Activated T-helper 9 cell treated with anti-CD3 and anti-CD28 coated beads, Interleukin-2, amount 50 U/mL, for 16 hours (primary cell): Measurements from ENCODE around the gene PNLIP.

Experiments
- DNase-seq: peaks from one replicate; pipeline ENCODE4 v3.0.0-alpha.2; 2020; ENCODE audit warnings: low read depth

The PNLIP gene

DNA sequence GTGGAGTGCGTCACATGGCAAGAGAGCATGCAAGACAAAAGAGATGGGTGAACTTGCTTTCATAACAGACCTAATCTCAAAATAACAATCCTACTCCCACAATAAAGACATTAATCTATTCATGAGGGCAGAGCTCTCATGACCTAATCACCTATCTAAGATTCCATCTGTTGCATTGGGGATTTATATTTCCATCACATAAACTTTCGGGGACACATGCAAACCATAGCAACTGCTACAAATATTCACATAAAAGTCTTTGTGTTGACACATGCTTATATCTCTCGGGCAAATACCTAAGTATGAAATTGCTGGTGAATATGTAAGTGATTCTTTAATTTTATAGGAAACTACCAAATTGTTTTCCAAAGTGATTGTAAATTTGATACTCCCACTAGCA lies 29.1 kb downstream of the PNLIP start:
- no peak for DNase-seq

DNA sequence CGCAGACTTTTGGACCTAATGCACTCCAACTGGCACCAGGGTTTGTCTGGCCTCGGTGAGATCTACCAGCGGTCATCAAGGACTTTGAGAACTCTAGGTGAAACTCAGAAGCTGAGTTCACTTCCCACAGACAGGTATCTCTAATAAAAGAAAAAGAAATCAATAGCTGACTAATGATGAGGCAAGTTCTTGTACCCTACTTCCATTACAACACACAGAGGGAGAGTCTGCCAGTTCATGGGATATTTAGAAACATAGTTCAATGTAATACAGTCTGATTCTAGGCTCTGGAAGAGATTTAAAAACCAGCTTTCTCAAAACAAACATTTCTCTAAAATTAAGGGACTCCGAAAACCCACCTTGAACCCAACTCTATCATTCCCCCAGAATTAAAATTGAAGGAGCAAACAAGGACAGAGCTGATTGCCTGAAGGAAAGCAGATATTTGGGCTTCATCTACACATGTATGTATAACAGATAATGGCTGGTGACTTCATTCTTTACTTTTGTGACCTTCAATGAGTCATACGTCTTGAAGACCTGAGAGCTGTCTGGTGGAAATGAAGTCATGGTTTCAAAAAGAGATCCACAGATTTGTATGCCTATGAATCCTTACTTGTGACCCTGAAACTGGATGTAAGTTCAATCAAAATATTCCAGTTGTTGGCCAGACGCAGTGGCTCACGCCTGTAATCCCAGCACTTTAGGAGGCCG lies 42.3 kb downstream of the PNLIP start:
- no peak for DNase-seq

DNA sequence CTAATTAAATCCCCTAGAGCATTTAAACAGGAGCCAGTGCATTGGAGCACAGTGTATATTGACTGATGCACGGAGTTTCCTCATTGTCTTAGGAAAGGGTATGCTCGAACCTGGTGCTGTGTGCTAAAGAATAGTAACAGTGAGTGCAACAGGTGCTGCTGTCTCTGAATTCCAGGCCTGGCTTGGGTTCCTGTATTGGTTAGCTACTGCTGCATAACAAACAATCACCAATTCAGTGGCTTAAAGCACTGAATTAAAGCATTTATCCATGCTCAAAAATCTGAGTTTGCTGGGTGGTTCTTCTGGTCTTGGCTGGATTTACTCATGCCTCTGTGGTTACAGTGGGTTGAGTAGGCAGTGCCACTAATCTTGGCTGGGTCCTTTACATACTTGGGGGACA lies 43.3 kb downstream of the PNLIP start:
- DNase-seq = no peak

DNA sequence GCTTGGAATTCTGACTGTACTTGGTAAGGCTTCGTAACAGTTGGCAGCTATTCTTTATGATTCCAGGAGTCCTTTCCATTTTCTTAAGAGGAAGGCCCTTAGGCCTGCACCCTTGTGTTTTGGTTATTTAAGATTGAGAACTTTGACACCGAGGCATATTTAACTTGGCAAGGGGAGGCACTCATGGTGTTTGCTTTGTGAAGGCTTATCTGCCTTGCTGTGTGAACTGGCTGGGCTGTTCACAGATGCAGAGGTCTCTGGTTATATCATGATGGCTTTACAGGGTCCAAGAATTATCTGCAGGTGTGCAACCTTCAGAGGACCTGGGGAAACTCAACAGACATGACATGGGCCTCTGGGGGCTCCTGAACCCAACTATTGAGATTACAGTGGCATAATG lies 44.2 kb downstream of the PNLIP start:
- no peak for DNase-seq

DNA sequence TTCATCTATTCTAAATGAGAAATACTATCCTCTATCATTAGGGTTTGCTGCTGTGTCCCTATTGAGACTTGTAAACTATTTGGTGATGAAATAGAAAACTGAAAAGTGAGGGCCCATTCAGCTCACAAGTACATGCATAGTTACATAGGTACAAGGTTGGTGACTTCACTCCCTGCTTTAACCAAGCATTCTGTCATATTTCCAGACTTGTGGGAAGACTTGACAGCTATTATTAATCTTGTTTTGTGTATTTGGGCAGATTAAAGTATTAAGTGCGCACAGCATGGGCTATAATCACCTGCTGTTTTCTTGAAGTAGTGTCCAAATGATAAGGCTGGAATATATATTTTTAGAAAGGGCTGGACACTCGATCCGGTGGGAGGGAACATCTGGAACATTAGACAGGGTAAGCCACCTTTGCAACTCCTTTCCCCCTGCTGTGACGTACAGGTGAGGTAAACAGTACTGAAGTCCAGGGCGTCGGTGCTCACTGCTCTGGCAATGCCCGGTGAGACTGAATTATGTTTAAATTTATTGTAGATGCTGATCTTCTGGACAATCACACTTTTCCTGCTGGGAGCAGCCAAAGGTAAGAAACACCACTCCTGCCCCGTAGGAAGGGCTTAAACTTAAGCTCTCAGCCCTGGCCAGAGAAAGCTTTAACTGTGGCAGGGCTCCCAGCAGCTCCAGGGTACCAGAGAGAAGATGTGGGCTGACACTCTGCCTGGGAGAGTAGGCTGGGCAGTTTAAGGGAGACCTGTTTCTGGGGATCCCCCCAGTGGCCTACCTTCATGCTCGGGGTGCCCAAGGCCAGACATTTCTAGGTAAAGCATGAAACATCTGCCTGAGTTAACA lies 45.1 kb downstream of the PNLIP start, which contains the start of gene PNLIPRP1:
TSS of gene PNLIPRP1 (plus strand) at position 370 of the 855 bp plus-strand sequence. CDS start at position 541, 171 bp downstream.
- DNase-seq = no peak

DNA sequence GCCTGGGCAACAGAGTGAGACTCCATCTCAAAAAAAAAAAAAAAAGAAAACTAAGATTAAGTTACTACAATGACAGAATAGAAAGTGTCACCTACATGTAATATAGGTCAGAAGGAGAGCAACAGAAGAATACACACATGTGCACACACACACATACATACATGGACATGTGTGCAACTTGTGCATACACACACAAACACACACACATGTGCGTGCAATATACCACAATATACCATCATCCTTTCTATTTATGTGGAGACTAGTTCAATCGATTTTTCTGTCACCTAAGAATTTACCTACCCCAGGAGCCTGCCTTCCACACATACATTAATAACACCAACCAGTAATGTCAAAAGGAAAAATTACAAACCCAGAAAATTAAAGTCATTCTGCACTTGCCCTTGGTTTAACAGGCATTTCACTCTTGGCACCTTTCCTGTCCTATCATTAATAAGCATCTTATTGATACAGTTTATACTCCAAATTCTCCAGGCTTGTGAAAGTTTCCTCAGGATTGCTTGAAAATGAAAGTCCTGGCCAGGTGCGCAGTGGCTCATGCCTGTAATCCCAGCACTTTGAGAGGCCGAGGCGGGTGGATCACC lies 47.5 kb downstream of the PNLIP start:
- no peak for DNase-seq

DNA sequence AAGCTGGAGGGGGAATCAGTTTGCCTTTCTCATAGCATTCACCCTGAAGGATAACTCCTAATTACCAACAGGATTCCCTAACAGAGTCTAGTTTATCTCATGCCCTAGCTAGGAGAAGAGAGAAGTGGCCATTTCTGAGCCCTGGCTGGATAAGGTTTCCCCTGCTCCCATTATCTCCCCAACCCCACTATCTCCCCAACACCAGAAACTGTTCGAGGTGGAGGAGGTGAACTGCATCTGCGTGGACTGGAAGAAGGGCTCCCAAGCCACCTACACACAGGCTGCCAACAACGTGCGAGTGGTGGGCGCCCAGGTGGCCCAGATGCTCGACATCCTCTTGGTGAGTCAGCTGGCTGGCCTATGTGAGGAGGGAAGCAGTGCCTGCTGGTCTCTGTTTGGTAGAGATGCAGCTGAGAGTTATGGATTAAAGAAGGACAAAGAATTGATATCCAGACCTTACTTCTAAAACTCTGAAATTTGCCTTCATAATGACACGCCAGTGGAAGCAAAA lies 48.8 kb downstream of the PNLIP start:
- no peak for DNase-seq

DNA sequence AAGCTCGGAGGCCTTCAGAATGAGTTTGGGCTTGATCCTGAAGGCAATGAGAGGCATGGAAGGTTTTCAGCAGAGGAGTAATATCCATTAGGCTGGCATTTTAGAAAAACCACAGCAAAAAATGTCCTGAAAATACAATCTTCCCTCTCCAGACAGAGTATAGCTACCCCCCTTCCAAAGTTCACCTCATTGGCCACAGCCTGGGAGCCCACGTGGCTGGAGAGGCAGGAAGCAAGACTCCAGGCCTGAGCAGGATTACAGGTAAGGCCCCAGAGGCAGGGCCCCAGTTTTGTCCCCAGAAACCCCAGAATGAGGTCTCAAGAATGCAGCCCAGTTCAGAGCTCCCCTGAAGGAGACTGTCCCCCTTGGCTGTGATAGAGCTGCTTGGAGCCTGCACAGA lies 50.3 kb downstream of the PNLIP start:
- DNase-seq = no peak

DNA sequence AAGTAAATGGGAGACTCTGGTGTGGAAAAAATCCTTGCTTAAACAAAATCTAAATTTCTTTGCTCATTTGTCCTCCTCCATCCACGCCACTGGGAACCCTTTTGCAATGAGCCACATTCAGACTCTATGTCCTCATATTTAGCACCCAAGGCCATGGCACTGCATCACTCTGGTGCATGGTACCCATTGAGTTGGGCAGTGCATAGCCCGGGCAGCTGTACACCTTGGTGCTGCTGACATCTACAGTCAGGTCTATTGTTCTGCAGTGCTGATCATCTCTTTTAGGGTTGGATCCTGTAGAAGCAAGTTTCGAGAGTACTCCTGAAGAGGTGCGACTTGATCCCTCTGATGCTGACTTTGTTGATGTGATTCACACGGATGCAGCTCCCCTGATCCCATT lies 51.8 kb downstream of the PNLIP start:
- DNase-seq = no peak

DNA sequence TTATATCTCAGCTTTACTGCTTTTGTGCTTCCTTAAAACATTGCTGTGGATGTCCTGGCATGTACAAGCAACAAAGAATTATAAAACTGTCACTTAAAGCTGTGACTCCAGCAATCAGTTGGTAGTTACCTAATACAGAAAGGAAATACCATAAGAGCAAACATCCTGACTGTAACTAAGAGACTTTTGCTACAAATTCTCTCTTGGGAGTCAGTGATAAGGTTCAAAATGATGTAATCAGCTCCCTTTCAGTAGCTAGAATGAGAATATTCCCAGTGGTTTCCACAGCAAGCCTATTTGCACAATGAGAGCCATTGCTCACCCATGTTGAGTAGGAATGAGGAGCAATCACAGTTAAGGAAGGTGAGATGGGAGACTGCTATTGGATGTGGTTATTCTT lies 52.6 kb downstream of the PNLIP start:
- DNase-seq = no peak

DNA sequence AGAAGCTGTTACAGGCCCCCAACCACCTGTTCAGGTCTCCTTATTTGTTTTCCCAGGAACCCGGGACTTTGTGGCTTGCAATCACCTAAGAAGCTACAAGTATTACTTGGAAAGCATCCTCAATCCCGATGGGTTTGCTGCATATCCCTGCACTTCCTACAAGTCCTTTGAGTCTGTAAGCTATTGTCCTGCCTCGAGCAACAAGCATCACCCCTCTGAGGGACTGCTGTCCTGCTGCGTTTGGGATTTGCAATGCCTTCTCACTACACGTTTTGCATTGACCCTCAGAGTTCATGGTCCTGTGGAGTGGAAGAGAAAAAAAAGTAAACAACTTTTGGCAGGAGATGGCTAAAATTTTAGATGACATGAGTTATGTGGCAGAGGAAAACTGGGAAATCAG lies 54.3 kb downstream of the PNLIP start:
- no peak for DNase-seq

DNA sequence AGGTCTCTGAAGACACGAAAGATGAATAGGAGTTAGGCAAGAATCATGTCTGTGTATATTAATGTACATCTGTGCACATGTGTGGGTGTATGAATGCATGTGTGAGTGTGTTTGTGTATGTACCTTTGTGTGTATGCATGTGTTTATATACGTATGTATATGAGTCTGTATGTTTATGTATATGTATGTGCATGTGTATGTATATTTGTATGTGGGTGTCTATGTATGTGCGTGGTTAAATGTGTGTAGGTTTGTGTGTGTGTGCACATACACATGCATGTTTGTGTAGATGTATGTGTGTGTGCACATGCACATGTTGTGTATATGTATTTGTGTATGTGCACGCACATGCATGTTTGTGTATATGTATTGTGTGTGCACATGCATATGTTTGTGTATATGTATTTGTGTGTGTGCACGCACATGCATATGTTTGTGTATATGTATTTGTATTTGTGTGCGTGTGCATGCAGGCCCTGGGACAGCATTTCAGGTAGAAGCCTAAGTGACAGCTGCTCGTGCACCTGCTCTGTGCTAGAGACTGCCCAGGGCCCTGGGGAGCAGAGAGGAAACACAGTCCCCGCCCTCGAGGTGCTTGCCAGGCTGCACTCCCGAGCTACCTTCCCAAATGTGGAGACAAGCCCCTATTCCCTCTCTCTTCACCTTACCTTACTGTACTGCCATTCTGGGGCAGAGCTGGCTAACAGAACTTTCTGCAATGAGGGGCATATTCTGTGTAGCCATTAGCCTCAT lies 57.1 kb downstream of the PNLIP start:
- DNase-seq = no peak

DNA sequence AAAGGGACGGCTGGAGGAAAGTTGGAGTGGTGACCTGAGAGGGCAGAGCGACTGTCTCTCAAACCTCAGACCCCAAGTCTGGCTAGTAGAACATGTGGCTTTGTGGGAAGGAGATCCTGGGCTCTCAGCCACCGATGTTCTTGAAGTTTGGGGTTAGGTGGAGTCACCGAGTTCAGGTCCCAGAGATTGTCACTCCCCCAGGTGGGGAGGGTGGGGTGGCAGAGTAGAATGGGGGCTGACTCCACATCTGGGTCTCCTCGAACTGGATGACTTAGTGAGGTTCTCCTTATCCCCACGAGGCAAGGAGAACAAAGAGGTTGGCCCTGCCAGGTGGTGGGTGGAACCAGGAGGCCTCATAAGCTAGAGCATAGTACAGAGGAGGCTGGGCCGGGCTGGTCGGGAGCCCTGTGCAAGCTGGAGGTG lies 60.3 kb downstream of the PNLIP start:
- DNase-seq = no peak

DNA sequence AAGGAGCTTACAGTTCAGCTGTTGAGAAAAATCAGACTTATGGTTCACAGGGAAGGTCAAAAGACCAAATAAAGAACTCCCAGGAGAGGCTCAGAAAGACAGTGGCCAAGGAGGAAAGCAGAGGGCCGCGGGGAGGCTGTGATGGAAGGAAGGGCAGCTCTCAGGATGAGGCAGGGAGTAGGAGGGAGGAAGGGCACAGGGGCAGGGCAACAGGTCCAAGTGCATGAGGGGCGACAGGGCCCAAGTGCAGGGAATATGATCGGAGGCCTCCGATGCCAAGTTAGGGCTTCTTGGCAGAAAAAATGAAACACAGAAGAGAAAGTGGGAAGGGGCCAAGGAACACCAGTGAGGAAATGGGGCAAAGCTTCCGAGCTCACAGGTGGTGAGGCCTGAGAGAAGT lies 61.6 kb downstream of the PNLIP start:
- DNase-seq = no peak

DNA sequence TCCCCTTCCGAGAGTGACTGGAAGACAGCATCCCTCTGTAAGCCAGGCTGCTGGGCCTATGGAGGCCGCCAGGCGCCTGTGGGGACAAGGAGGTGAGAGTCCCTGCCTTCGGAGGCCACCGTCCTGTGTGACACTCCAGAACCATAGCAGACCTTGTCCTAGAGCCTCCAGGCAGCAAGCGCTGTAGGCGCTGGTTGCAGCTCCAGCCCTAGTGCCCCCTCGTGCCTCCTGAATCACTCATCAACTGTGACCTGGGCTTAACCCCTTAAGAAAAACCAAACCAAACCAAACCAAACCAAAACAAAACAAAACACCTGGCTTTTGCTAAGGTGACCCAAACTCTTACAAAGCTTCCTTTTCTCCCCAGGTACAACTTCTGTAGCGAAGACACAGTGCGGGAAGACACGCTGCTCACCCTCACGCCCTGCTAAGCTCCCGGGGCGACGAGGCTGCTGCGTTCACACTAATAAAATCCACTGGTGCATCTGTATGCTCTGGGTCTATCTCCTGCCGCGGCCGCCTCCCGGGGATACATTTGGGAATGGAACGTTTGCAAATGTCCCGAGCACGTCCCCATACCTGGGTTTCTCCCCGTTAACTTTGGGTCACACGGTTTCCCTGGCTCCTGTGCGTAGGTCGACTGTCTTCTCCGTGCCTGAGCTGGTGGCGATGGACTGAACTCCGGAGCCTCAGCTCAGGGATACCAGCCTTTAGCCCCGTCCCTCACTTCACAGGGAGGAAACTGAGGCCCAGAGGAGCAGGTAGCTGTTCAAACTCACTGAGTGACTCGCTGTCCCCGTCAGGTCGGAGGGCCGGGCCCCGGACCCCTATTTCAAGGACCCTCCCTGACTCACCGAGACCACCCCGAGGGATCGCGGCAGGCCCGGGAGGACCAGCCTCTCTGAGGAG lies 63.2 kb downstream of the PNLIP start:
- no peak for DNase-seq

DNA sequence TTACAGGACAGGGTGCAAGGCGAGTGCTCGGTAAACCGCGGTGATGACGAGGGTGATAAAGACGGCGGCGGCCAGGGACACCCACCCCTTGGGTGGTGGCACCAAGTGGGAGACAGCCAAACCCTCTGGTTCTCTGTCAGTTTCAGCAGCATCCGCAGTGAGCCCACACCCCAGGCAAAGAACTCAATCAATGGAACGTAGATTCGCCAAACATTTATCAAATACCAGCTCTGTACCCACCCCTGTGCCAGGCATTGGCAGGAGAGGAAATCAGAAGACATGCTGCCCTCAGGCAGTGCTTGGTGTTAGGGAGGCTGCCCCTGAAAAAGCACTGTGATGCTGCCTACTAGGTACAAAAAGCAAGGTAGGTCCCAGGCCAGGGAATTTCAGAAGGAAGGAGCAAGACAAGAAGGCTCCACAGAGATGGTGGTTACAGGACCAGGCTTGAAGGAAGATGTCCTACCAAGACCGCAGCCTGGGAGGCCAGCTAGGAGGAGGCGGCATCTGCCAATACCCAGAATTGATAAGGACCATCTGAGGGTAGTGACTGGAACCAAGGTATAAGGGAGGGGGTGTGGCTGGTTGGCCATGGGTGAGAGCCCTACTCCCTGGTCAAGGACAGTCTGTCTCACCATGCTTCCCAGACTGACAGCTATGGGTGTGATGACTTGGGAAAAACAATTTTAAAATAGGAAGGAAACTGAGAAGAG lies 64.9 kb downstream of the PNLIP start:
- no peak for DNase-seq

DNA sequence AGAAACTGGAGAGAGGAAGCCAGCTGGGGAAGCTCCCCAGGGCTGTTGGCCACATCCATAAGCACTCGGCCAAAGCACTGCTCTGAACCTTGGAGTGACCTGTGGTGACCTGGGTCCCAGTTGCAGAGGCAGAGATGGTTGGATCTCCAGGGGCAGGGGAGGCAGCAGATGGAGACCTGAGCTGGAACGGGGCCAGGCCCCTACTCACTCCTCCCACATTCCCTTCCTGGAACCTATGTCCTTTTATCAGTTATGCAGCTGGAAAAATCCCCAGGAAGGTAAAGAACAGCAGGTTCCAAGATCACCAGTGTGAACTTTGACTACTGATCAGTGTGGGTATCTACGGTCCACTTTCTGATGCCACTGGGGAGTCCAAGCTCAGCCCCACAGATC lies 65.4 kb downstream of the PNLIP start:
- no peak for DNase-seq

DNA sequence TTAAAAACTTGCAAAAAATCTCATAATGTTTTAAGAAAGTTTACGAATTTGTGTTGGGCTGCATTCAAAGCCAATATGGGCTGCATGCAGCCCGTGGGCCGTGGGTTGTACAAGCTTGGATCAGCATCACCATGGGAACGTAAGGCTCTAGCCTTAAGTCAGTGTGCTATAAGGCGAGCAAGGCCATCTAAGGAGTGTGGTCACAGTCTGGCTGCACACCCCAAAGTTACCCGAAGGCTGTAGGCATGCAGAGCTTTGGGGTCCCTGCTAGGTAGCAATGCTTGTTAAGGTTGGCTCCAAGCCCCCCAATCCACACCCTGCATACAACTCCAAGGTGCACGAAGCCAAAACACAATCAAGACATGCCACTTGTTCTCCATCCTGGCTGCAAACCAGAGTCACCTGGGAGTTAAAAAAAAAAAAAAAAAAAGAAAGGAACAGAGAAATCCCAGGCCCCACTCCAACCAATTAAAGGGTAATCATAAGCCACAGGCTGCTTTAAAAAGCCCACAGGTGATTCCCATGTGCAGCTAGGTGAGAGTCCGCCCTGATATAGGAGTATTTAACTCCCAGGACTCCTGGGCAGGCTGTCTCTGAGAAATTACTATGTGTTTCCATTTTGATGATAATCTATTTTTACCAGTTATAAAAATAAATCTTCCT lies 66.5 kb downstream of the PNLIP start:
- DNase-seq = no peak

DNA sequence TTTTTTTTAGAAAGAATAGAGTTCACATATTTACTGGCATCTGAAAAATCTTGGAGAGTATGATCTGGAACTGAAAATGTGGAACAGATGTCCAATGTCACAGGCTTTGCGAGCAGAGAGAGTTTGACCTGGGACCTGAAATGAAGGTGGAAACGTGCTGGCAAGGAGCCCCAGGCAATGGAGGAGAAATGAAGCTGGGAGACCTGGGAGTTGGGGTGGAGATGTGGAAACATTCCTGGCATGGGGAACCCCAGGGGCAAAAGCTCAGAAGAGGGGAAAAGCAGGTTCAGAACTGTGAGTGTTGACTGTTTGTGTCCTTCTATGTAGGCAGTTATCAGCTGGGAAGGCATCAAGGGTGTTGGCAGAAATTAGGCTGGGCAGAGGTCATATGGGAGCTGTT lies 67.7 kb downstream of the PNLIP start:
- DNase-seq = no peak

DNA sequence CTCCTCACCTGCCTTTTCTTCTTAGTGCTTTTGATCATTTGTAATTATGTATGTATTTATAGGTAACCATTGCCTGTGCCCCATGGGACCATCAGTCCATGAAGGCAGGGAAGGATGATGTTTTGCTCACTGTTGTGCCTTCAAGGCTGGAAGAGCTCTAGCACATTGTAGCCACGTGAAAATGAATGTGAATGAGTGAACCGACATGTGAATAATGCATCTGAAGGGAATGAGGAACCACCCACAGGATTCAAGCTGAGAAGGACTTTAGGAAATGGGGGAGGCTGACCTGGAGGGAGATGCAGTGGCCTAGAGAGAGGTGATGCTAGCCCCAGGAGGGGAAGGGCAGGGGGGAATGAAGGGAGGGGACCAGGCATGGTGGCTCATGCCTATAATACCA lies 69.1 kb downstream of the PNLIP start:
- no peak for DNase-seq
